Lung (tissue), 12 donors: ENCODE data around the gene COL18A1. TPM values are rescaled to one million over a fixed set of nuclear protein-coding genes. Genes with fewer than 3 reads are reported as not detected.

Experiments
- ATAC-seq: fragments of 200-7000 bp; cut with Tn5 transposase; one replicate; pipeline ENCODE4 v1.9.1; 2020; ENCODE audit warnings: moderate number of reproducible peaks; ENCODE audit not compliant: insufficient read depth, low FRiP score
- DNase-seq, 3 donors: peaks; one replicate each; pipeline ENCODE4 v3.0.0-alpha.2; 2013 to 2017
- H3K27ac ChIP-seq, 2 donors: one replicate each; pipeline ENCODE4 v1.5.1; 2013; ENCODE audit warnings: mild to moderate bottlenecking in 2 of 2, moderate library complexity in 2 of 2, control low read depth in 1 of 2, inconsistent platforms in 1 of 2, low read depth in 1 of 2, low read length in 1 of 2
- H3K27me3 ChIP-seq, 3 donors: one replicate each; pipeline ENCODE4 v1.5.1; 2013; ENCODE audit warnings: low read length in 2 of 3; ENCODE audit not compliant: control insufficient read depth in 3 of 3, insufficient read depth in 3 of 3
- H3K36me3 ChIP-seq, 4 donors: one replicate each; pipeline ENCODE4 v1.5.1; 2013; ENCODE audit warnings: low read length in 4 of 4, mild to moderate bottlenecking in 1 of 4, moderate library complexity in 1 of 4; ENCODE audit not compliant: control insufficient read depth in 4 of 4, insufficient read depth in 4 of 4
- H3K4me1 ChIP-seq, 5 donors: one replicate each; pipeline ENCODE4 v1.5.1; 2013; ENCODE audit warnings: low read length in 5 of 5, mild to moderate bottlenecking in 2 of 5, moderate library complexity in 1 of 5; ENCODE audit not compliant: control insufficient read depth in 5 of 5, insufficient read depth in 5 of 5
- H3K4me3 ChIP-seq: one replicate; pipeline ENCODE4 v1.5.1; 2013; ENCODE audit warnings: mild to moderate bottlenecking, control low read depth, moderate library complexity
- H3K9ac ChIP-seq, 2 donors: one replicate each; pipeline ENCODE4 v1.5.1; 2013; ENCODE audit warnings: low read length in 2 of 2, control low read depth in 1 of 2; ENCODE audit not compliant: insufficient read depth in 1 of 2
- H3K9me3 ChIP-seq, 4 donors: one replicate each; pipeline ENCODE4 v1.5.1; 2013; ENCODE audit warnings: low read length in 3 of 4, mild to moderate bottlenecking in 1 of 4, moderate library complexity in 1 of 4; ENCODE audit not compliant: control insufficient read depth in 4 of 4, insufficient read depth in 3 of 4
- CTCF ChIP-seq: IDR thresholded peaks from 2 replicates; pipeline ENCODE4 v1.5.1; 2012; ENCODE audit warnings: mild to moderate bottlenecking; ENCODE audit errors: control extremely low read depth, extremely low read depth
- WGBS, 2 donors: extraction: QIAGEN DNeasy Blood & Tissue Kit; methylation state at CpG; one replicate each; pipeline ENCODE4 v1.1.7; 2013; 5-methylcytosine and 5-hydroxymethylcytosine counted together
- polyA plus RNA-seq, 2 donors: library from polyadenylated mRNA; stranded (reverse); fragments of 200-250 nt; gene quantifications; one replicate each; pipeline ENCODE4 v1.2.1, GENCODE V29; 2013
- total RNA-seq, 2 donors: library from RNA; depleted of rRNA in 1 of 2; stranded (reverse); fragments of >200 nt in 1 of 2; gene quantifications; one replicate each; pipeline ENCODE4 v1.2.1, GENCODE V29; 2014 to 2021
- donor health status: control.
- donor health status: control.
- donor health status: Bipolar disorder and iron deficiency.
- donor health status: healthy.
- donor health status: DM: yes; HTN: yes; CAD: no.

The COL18A1 gene
- total and polyA plus RNA-seq, 4 donors, result 42.7 to 102 (median 45.8) TPM

- H3K27ac ChIP-seq, result no peak overlapping the region
- peaks cover 0 to 2% (median under 1%) of the 10 kb centered on the region in 4 donors for H3K36me3 ChIP-seq
- TF ChIP-seq CTCF, result no peak
- 87 to 93% methylated on average over 30 of the region's 30 CpGs for WGBS, 2 donors
- H3K4me1 ChIP-seq, result peaks cover 0 to 21% (median 7%) of the 10 kb centered on the region in 5 donors
- H3K9ac ChIP-seq, result no peak overlapping the region
- ATAC-seq (no peak), DNase-seq (no peak)
- H3K27me3 ChIP-seq, result no peaks in the 10 kb centered on the region
- peaks cover 0 to 2% (median 0%) of the 10 kb centered on the region in 4 donors for H3K9me3 ChIP-seq
- H3K4me3 ChIP-seq, result no peak overlapping the region
Measured at GRCh38 chr21:45466330-45467220, 61.6 kb downstream of the COL18A1 start.

GRCh38 chr21:45467221-45467779 is 62.3 kb downstream of the COL18A1 start:
- ATAC-seq (no peak), DNase-seq (no peak)
- no peak for TF ChIP-seq CTCF
- no peak overlapping the region for H3K4me3 ChIP-seq
- H3K27ac ChIP-seq, result no peak overlapping the region
- no peaks in the 10 kb centered on the region for H3K27me3 ChIP-seq
- peaks cover 0 to 26% (median 7%) of the 10 kb centered on the region in 5 donors for H3K4me1 ChIP-seq
- 90 to 95% methylated on average over 25 of the region's 25 CpGs for WGBS, 2 donors
- H3K36me3 ChIP-seq, result peaks cover 0 to 2% (median under 1%) of the 10 kb centered on the region in 4 donors
- H3K9ac ChIP-seq, result no peak overlapping the region
- peaks cover 0 to 2% (median 0%) of the 10 kb centered on the region in 4 donors for H3K9me3 ChIP-seq

- H3K36me3 ChIP-seq, result peaks cover 0 to 2% (median under 1%) of the 10 kb centered on the region in 4 donors
- H3K9me3 ChIP-seq, result no peaks in the 10 kb centered on the region
- 93 to 95% methylated on average over 44 to 45 of the region's 45 CpGs for WGBS, 2 donors
- DNase-seq, result no peak
- no peak for TF ChIP-seq CTCF
- peaks cover 0 to 30% (median 7%) of the 10 kb centered on the region in 5 donors for H3K4me1 ChIP-seq
- ATAC-seq, result no peak
- no peak overlapping the region for H3K4me3 ChIP-seq
- H3K27ac ChIP-seq, result no peak overlapping the region
- H3K27me3 ChIP-seq, result no peaks in the 10 kb centered on the region
- H3K9ac ChIP-seq, result no peak overlapping the region
Measured at GRCh38 chr21:45468051-45468970, 63.3 kb downstream of the COL18A1 start.
